ENCODE data around the gene DOCK1.
"Not testable (repeated sequence)": the region's sequence is repeated elsewhere in the genome, so short reads cannot be mapped to it uniquely, and the experiment has no call there.

The DOCK1 gene

GRCh38 chr10:127308031-127308430, 402.8 kb downstream of the DOCK1 start:
- H3K4me3 ChIP-seq (ENCODE audit: insufficient read depth, low read depth, low read length, poor library complexity, severe bottlenecking) = no peak overlapping the region
- H3K4me1 ChIP-seq (ENCODE audit: control insufficient read depth, insufficient read depth, low read length, poor library complexity, severe bottlenecking) = no peaks in the 10 kb centered on the region
- H3K27me3 ChIP-seq (replicated peaks; ENCODE audit: control insufficient read depth, insufficient read depth, low read length, poor library complexity, severe bottlenecking) = no peaks in the 10 kb centered on the region
- no peaks in the 10 kb centered on the region for H3K9me3 ChIP-seq (ENCODE audit: control insufficient read depth, low read length)
- H3K27ac ChIP-seq (ENCODE audit: insufficient read depth, low read length, poor library complexity, severe bottlenecking) = no peak overlapping the region
- no peaks in the 10 kb centered on the region for H3K36me3 ChIP-seq (ENCODE audit: control insufficient read depth, insufficient read depth, low read length)
- DNase-seq = no peak

- not testable (repeated sequence) for H3K4me3 ChIP-seq (ENCODE audit: insufficient read depth, low read depth, low read length, poor library complexity, severe bottlenecking); H3K36me3 ChIP-seq (ENCODE audit: control insufficient read depth, insufficient read depth, low read length); H3K4me1 ChIP-seq (ENCODE audit: control insufficient read depth, insufficient read depth, low read length, poor library complexity, severe bottlenecking); DNase-seq; H3K9me3 ChIP-seq (ENCODE audit: control insufficient read depth, low read length); H3K27ac ChIP-seq (ENCODE audit: insufficient read depth, low read length, poor library complexity, severe bottlenecking); H3K27me3 ChIP-seq (replicated peaks; ENCODE audit: control insufficient read depth, insufficient read depth, low read length, poor library complexity, severe bottlenecking)
These were observed 404.4 kb downstream of the DOCK1 start for GRCh38 chr10:127309619-127310018.

GRCh38 chr10:127310430-127310829, 405.2 kb downstream of the DOCK1 start:
- Histone ChIP-seq H3K36me3 (ENCODE audit: control insufficient read depth, insufficient read depth, low read length) (no peaks in the 10 kb centered on the region), H3K9me3 (ENCODE audit: control insufficient read depth, low read length) (no peaks in the 10 kb centered on the region), H3K4me1 (ENCODE audit: control insufficient read depth, insufficient read depth, low read length, poor library complexity, severe bottlenecking) (no peaks in the 10 kb centered on the region), H3K4me3 (ENCODE audit: insufficient read depth, low read depth, low read length, poor library complexity, severe bottlenecking) (no peak overlapping the region), H3K27me3 (replicated peaks; ENCODE audit: control insufficient read depth, insufficient read depth, low read length, poor library complexity, severe bottlenecking) (no peaks in the 10 kb centered on the region), H3K27ac (ENCODE audit: insufficient read depth, low read length, poor library complexity, severe bottlenecking) (no peak overlapping the region)
- no peak for DNase-seq

GRCh38 chr10:127310923-127311322, 405.7 kb downstream of the DOCK1 start:
- DNase-seq = no peak
- H3K27ac ChIP-seq (ENCODE audit: insufficient read depth, low read length, poor library complexity, severe bottlenecking) = no peak overlapping the region
- H3K4me3 ChIP-seq (ENCODE audit: insufficient read depth, low read depth, low read length, poor library complexity, severe bottlenecking) = no peak overlapping the region
- no peaks in the 10 kb centered on the region for H3K4me1 ChIP-seq (ENCODE audit: control insufficient read depth, insufficient read depth, low read length, poor library complexity, severe bottlenecking)
- no peaks in the 10 kb centered on the region for H3K27me3 ChIP-seq (replicated peaks; ENCODE audit: control insufficient read depth, insufficient read depth, low read length, poor library complexity, severe bottlenecking)
- no peaks in the 10 kb centered on the region for H3K36me3 ChIP-seq (ENCODE audit: control insufficient read depth, insufficient read depth, low read length)
- no peaks in the 10 kb centered on the region for H3K9me3 ChIP-seq (ENCODE audit: control insufficient read depth, low read length)

- Histone ChIP-seq H3K4me3 (ENCODE audit: insufficient read depth, low read depth, low read length, poor library complexity, severe bottlenecking) (no peak overlapping the region), H3K36me3 (ENCODE audit: control insufficient read depth, insufficient read depth, low read length) (no peaks in the 10 kb centered on the region), H3K27me3 (replicated peaks; ENCODE audit: control insufficient read depth, insufficient read depth, low read length, poor library complexity, severe bottlenecking) (no peaks in the 10 kb centered on the region), H3K4me1 (ENCODE audit: control insufficient read depth, insufficient read depth, low read length, poor library complexity, severe bottlenecking) (no peaks in the 10 kb centered on the region), H3K27ac (ENCODE audit: insufficient read depth, low read length, poor library complexity, severe bottlenecking) (no peak overlapping the region), H3K9me3 (ENCODE audit: control insufficient read depth, low read length) (no peaks in the 10 kb centered on the region)
- no peak for DNase-seq
These were observed 408.9 kb downstream of the DOCK1 start for GRCh38 chr10:127313996-127314700.

- Histone ChIP-seq H3K4me3 (ENCODE audit: insufficient read depth, low read depth, low read length, poor library complexity, severe bottlenecking) (no peak overlapping the region), H3K36me3 (ENCODE audit: control insufficient read depth, insufficient read depth, low read length) (no peaks in the 10 kb centered on the region), H3K9me3 (ENCODE audit: control insufficient read depth, low read length) (no peaks in the 10 kb centered on the region), H3K4me1 (ENCODE audit: control insufficient read depth, insufficient read depth, low read length, poor library complexity, severe bottlenecking) (no peaks in the 10 kb centered on the region), H3K27ac (ENCODE audit: insufficient read depth, low read length, poor library complexity, severe bottlenecking) (no peak overlapping the region), H3K27me3 (replicated peaks; ENCODE audit: control insufficient read depth, insufficient read depth, low read length, poor library complexity, severe bottlenecking) (no peaks in the 10 kb centered on the region)
- DNase-seq = no peak
These were observed 409.6 kb downstream of the DOCK1 start for GRCh38 chr10:127314797-127315196.

GRCh38 chr10:127315888-127316287, 410.7 kb downstream of the DOCK1 start:
- H3K4me3 ChIP-seq (ENCODE audit: insufficient read depth, low read depth, low read length, poor library complexity, severe bottlenecking) = no peak overlapping the region
- H3K36me3 ChIP-seq (ENCODE audit: control insufficient read depth, insufficient read depth, low read length) = no peaks in the 10 kb centered on the region
- no peaks in the 10 kb centered on the region for H3K9me3 ChIP-seq (ENCODE audit: control insufficient read depth, low read length)
- no peak overlapping the region for H3K27ac ChIP-seq (ENCODE audit: insufficient read depth, low read length, poor library complexity, severe bottlenecking)
- DNase-seq = no peak
- no peaks in the 10 kb centered on the region for H3K27me3 ChIP-seq (replicated peaks; ENCODE audit: control insufficient read depth, insufficient read depth, low read length, poor library complexity, severe bottlenecking)
- no peaks in the 10 kb centered on the region for H3K4me1 ChIP-seq (ENCODE audit: control insufficient read depth, insufficient read depth, low read length, poor library complexity, severe bottlenecking)

- Histone ChIP-seq H3K4me3 (ENCODE audit: insufficient read depth, low read depth, low read length, poor library complexity, severe bottlenecking) (no peak overlapping the region), H3K27me3 (replicated peaks; ENCODE audit: control insufficient read depth, insufficient read depth, low read length, poor library complexity, severe bottlenecking) (no peaks in the 10 kb centered on the region), H3K9me3 (ENCODE audit: control insufficient read depth, low read length) (no peaks in the 10 kb centered on the region), H3K36me3 (ENCODE audit: control insufficient read depth, insufficient read depth, low read length) (no peaks in the 10 kb centered on the region), H3K4me1 (ENCODE audit: control insufficient read depth, insufficient read depth, low read length, poor library complexity, severe bottlenecking) (no peaks in the 10 kb centered on the region), H3K27ac (ENCODE audit: insufficient read depth, low read length, poor library complexity, severe bottlenecking) (no peak overlapping the region)
- no peak for DNase-seq
These were observed 413.2 kb downstream of the DOCK1 start for GRCh38 chr10:127318396-127318795.

- no peak overlapping the region for H3K27ac ChIP-seq (ENCODE audit: insufficient read depth, low read length, poor library complexity, severe bottlenecking)
- H3K4me1 ChIP-seq (ENCODE audit: control insufficient read depth, insufficient read depth, low read length, poor library complexity, severe bottlenecking) = no peaks in the 10 kb centered on the region
- H3K9me3 ChIP-seq (ENCODE audit: control insufficient read depth, low read length) = no peaks in the 10 kb centered on the region
- no peaks in the 10 kb centered on the region for H3K27me3 ChIP-seq (replicated peaks; ENCODE audit: control insufficient read depth, insufficient read depth, low read length, poor library complexity, severe bottlenecking)
- DNase-seq = no peak
- H3K4me3 ChIP-seq (ENCODE audit: insufficient read depth, low read depth, low read length, poor library complexity, severe bottlenecking) = no peak overlapping the region
- no peaks in the 10 kb centered on the region for H3K36me3 ChIP-seq (ENCODE audit: control insufficient read depth, insufficient read depth, low read length)
These were observed 414.0 kb downstream of the DOCK1 start for GRCh38 chr10:127319271-127319670.

GRCh38 chr10:127319691-127320090, 414.5 kb downstream of the DOCK1 start:
- Histone ChIP-seq H3K27ac (ENCODE audit: insufficient read depth, low read length, poor library complexity, severe bottlenecking) (no peak overlapping the region), H3K9me3 (ENCODE audit: control insufficient read depth, low read length) (no peaks in the 10 kb centered on the region), H3K4me1 (ENCODE audit: control insufficient read depth, insufficient read depth, low read length, poor library complexity, severe bottlenecking) (no peaks in the 10 kb centered on the region), H3K4me3 (ENCODE audit: insufficient read depth, low read depth, low read length, poor library complexity, severe bottlenecking) (no peak overlapping the region), H3K27me3 (replicated peaks; ENCODE audit: control insufficient read depth, insufficient read depth, low read length, poor library complexity, severe bottlenecking) (no peaks in the 10 kb centered on the region), H3K36me3 (ENCODE audit: control insufficient read depth, insufficient read depth, low read length) (no peaks in the 10 kb centered on the region)
- no peak for DNase-seq

All from effector memory CD4-positive, alpha-beta T cell (primary cell).